ENCODE measurements around the gene TSPAN5.

TSPAN5 gene

GRCh38 chr4:98611677-98612317 lies 46.6 kb downstream of the TSPAN5 start:
- Mint-ChIP-seq H3K4me3 (no peak overlapping the region), H3K27me3 (ENCODE audit: low read depth) (no peaks in the 10 kb centered on the region), H3K4me1 (ENCODE audit: low read depth) (peaks cover 35% of the 10 kb centered on the region), H3K9me3 (no peaks in the 10 kb centered on the region), H3K27ac (no peak overlapping the region), H3K36me3 (ENCODE audit: low read depth) (peaks cover 5% of the 10 kb centered on the region)

DNA sequence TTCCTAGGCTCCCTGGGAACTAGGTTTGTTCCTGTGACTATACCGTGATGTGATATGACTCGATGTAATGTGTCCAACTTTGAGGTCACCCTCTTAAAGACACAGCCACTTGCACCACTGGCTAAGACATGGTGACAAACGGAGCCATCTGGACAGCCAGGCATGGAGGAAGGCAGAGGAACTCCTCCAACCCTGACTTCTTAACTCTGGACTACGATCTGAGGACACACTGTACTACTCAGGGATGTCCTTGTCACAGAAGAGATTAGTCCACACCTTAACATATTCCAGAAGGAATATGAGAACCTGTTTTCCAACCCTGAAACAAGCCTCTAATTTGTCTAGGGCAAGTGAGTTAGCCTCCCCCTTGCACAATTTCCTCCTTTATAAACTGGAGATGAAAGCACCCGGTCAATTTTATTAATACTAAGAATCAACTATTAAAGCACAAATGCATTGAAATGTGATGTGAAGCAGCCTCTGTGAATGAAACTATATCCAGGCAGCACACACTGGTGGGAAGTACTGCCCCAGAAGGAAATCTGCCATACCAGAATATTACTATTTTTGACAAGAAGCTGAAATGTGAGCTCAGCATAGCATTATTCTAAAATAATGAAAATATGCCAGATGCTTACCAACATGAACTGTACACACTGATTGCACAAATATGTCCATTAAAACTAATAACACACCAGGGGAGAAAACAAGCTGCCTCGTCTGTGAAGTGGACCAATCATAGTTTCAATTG lies 47.3 kb downstream of the TSPAN5 start:
- Mint-ChIP-seq H3K4me3 (no peak overlapping the region), H3K4me1 (ENCODE audit: low read depth) (peaks cover 35% of the 10 kb centered on the region), H3K9me3 (no peaks in the 10 kb centered on the region), H3K27me3 (ENCODE audit: low read depth) (no peaks in the 10 kb centered on the region), H3K36me3 (ENCODE audit: low read depth) (peaks cover 4% of the 10 kb centered on the region), H3K27ac (no peak overlapping the region)

GRCh38 chr4:98610431-98610830 lies 48.0 kb downstream of the TSPAN5 start:
- Mint-ChIP-seq H3K27me3 (ENCODE audit: low read depth) (no peaks in the 10 kb centered on the region), H3K4me1 (ENCODE audit: low read depth) (peaks cover 38% of the 10 kb centered on the region), H3K27ac (no peak overlapping the region), H3K36me3 (ENCODE audit: low read depth) (peaks cover 5% of the 10 kb centered on the region), H3K4me3 (no peak overlapping the region), H3K9me3 (no peaks in the 10 kb centered on the region)

DNA sequence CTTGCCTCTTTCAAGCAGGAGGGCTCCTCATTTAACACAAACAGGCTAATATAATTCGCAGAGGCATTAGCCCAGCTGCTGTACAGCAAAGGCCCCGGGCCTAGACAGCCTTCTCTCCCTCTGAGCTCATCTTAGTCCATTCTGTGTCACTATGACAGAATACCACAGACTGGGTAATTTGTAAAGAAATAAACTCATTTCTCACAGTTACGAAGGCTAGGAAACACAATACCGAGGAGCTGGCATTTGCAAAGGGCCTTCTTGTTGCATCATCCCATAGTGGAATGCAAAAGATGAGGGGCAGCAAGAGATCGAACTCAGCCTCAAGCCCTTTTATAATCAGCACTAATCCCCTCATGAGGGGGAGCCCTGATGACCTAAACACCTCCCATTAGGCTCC lies 48.5 kb downstream of the TSPAN5 start:
- Mint-ChIP-seq H3K27me3 (ENCODE audit: low read depth) (no peaks in the 10 kb centered on the region), H3K4me1 (ENCODE audit: low read depth) (peaks cover 36% of the 10 kb centered on the region), H3K27ac (no peak overlapping the region), H3K9me3 (no peaks in the 10 kb centered on the region), H3K36me3 (ENCODE audit: low read depth) (peaks cover 4% of the 10 kb centered on the region), H3K4me3 (no peak overlapping the region)

- peaks cover 44% of the 10 kb centered on the region for H3K4me1 Mint-ChIP-seq (ENCODE audit: low read depth)
- H3K4me3 Mint-ChIP-seq: no peak overlapping the region
- H3K9me3 Mint-ChIP-seq: no peaks in the 10 kb centered on the region
- no peaks in the 10 kb centered on the region for H3K27me3 Mint-ChIP-seq (ENCODE audit: low read depth)
- no peak overlapping the region for H3K27ac Mint-ChIP-seq
- H3K36me3 Mint-ChIP-seq (ENCODE audit: low read depth): peaks cover 8% of the 10 kb centered on the region
These were observed 50.1 kb downstream of the TSPAN5 start for GRCh38 chr4:98608356-98608755.

DNA sequence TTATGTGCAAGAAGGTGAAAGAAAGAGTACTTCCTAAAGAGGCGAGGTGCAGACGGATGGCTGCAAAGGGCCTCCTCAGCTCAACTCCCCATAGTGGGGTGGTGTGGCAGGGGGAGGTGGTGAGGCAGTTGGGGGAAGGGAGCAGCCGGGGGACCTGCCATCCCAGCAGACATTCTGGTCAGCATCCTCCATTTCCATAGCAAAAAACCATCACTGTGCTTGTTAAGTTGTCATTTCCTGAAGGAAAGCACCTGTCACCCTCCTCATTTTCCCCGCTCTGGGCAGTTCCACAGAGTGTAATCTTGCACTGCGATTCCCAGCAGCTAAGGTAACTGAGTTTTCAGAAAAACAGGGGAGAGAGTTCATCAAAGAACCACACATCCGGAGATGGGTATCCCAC lies 51.5 kb downstream of the TSPAN5 start:
- Mint-ChIP-seq H3K27me3 (ENCODE audit: low read depth) (no peaks in the 10 kb centered on the region), H3K4me3 (no peak overlapping the region), H3K9me3 (peaks cover under 1% of the 10 kb centered on the region), H3K36me3 (ENCODE audit: low read depth) (peaks cover 8% of the 10 kb centered on the region), H3K27ac (no peak overlapping the region), H3K4me1 (ENCODE audit: low read depth) (peaks cover 46% of the 10 kb centered on the region)

- H3K36me3 Mint-ChIP-seq (ENCODE audit: low read depth): peaks cover 19% of the 10 kb centered on the region
- H3K27me3 Mint-ChIP-seq (ENCODE audit: low read depth): no peaks in the 10 kb centered on the region
- no peak overlapping the region for H3K4me3 Mint-ChIP-seq
- H3K9me3 Mint-ChIP-seq: peaks cover 14% of the 10 kb centered on the region
- peaks cover 61% of the 10 kb centered on the region for H3K4me1 Mint-ChIP-seq (ENCODE audit: low read depth)
- no peak overlapping the region for H3K27ac Mint-ChIP-seq
These were observed 53.2 kb downstream of the TSPAN5 start for GRCh38 chr4:98605216-98605615.

DNA sequence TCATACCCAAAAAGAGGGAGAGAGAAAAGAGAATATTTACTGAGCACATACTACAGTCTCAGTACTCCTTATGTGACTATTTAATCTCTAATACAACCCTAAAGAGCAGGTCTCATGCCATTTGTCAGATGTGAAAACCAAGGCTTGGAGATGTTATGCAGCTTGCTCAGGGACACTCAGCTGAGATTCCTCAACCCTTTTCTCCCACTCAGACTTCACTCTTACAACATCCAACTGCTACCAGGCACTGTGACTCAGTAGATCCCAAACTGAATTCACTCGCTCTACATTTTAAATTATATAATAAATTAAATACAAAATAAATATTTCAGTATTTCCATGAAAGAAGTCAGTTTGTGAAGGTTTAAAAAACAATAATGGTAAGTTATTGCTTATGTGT lies 53.7 kb downstream of the TSPAN5 start:
- Mint-ChIP-seq H3K4me3 (no peak overlapping the region), H3K27ac (no peak overlapping the region), H3K4me1 (ENCODE audit: low read depth) (peaks cover 61% of the 10 kb centered on the region), H3K9me3 (peaks cover 16% of the 10 kb centered on the region), H3K27me3 (ENCODE audit: low read depth) (no peaks in the 10 kb centered on the region), H3K36me3 (ENCODE audit: low read depth) (peaks cover 23% of the 10 kb centered on the region)

DNA sequence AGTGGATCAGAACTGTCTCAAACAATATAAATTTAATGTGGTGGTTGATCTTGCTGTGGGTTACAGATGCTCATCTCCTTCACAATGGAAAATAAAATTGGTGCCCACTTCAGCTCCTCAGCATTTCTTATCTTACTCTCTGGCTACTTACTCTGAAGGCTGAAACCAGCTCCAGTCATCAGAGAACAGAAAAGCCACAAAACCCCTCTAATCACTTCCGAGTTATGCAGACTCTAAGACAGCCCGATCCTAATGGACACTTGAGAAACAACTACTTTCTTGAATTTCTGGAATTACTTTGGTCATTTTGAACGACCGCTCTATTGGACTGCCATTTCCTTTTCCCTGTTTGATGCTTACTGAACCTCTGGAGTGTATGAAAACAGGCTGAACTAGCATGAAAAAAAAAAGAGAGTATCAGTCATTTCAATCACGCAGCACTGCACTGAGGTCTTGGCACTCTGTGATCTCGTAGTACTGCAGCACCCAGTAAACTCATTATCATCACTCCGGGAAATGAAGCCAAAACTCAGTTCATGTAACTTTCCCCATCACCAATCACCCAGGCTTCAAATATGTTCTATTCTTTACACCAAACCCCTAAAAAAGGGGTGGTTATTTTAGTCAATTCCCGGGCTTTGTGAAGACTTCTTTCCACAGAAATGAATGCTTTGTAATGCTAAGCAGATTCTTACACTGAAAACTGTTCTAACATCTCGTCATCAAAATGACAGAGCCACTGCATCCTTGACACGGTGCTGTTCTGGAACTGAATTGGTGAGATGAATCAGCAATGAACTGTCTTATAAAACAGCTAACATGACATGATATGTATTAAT lies 54.5 kb downstream of the TSPAN5 start:
- H3K27ac Mint-ChIP-seq: no peak overlapping the region
- H3K4me1 Mint-ChIP-seq (ENCODE audit: low read depth): peaks cover 59% of the 10 kb centered on the region
- peaks cover 27% of the 10 kb centered on the region for H3K36me3 Mint-ChIP-seq (ENCODE audit: low read depth)
- no peak overlapping the region for H3K4me3 Mint-ChIP-seq
- H3K27me3 Mint-ChIP-seq (ENCODE audit: low read depth): no peaks in the 10 kb centered on the region
- peaks cover 25% of the 10 kb centered on the region for H3K9me3 Mint-ChIP-seq

DNA sequence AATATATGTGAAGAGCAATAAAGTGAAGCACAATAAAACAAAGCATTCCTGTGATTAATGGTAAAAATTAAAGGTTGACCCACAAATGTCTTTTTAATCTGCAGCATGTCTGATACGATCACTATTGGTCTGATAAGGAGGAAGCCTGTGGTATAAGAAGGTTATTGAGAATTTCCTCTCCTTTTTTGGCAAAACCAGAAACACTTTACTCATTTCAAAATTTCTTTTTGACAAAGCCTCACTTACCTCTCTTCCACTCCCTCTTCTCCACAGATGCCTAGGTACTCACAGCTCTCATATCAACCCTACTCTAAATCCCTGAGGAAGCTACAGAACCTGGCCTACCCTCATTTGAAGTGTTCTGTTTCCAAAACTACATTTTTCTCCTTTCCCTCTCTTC lies 56.1 kb downstream of the TSPAN5 start:
- Mint-ChIP-seq H3K4me3 (peak overlapping the region; percentile 67), H3K9me3 (peaks cover 32% of the 10 kb centered on the region), H3K36me3 (ENCODE audit: low read depth) (peaks cover 31% of the 10 kb centered on the region), H3K27me3 (ENCODE audit: low read depth) (no peaks in the 10 kb centered on the region), H3K4me1 (ENCODE audit: low read depth) (peaks cover 50% of the 10 kb centered on the region), H3K27ac (peak overlapping the region; percentile 78)

DNA sequence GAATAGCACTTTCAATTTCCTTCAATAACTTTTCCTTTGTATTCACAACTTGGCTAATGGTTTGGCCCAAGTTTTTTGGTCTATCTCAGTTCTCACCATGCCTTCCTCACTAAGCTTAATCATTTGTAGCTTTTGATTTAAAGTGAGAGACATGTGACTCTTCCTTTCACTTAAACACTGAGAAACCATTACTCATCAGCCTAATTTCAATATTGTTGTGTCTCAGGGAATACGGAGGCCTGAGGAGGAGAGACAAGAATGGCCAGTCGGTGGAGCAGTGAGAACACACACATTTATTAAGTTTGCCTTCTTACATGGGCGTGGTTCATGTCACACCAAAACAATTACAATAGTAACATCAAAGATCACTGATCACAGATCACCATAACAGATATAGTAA lies 56.7 kb downstream of the TSPAN5 start:
- peaks cover 32% of the 10 kb centered on the region for H3K9me3 Mint-ChIP-seq
- H3K27ac Mint-ChIP-seq: peak overlapping the region; percentile 78
- H3K4me1 Mint-ChIP-seq (ENCODE audit: low read depth): peaks cover 49% of the 10 kb centered on the region
- H3K27me3 Mint-ChIP-seq (ENCODE audit: low read depth): no peaks in the 10 kb centered on the region
- H3K36me3 Mint-ChIP-seq (ENCODE audit: low read depth): peaks cover 31% of the 10 kb centered on the region
- peak overlapping the region; percentile 57 for H3K4me3 Mint-ChIP-seq

GRCh38 chr4:98599617-98600205 lies 58.7 kb downstream of the TSPAN5 start:
- Mint-ChIP-seq H3K4me3 (no peak overlapping the region), H3K36me3 (ENCODE audit: low read depth) (peaks cover 29% of the 10 kb centered on the region), H3K4me1 (ENCODE audit: low read depth) (peaks cover 42% of the 10 kb centered on the region), H3K9me3 (peaks cover 32% of the 10 kb centered on the region), H3K27ac (no peak overlapping the region), H3K27me3 (ENCODE audit: low read depth) (no peaks in the 10 kb centered on the region)

DNA sequence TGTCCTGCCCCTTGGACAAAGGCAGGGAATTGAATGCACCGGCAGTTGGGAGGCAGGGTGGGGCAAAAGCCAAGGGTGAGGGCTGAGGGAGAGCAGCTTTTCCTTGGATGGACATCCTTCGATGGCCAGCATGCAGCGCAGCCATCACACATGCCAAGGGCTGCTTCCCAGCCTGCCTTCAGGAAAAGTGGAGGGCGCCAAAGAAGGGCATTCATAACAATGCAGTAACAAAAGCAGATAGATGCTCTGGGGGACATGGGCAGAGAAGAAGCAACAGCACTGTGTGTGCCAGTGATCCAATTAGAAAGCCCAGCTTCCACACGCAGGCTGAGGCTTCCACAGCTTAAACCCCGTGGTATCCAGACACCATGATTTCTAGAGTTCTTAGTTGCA lies 71.5 kb downstream of the TSPAN5 start:
- H3K27ac Mint-ChIP-seq: no peak overlapping the region
- H3K36me3 Mint-ChIP-seq (ENCODE audit: low read depth): peaks cover 7% of the 10 kb centered on the region
- peaks cover 9% of the 10 kb centered on the region for H3K4me1 Mint-ChIP-seq (ENCODE audit: low read depth)
- peaks cover 5% of the 10 kb centered on the region for H3K9me3 Mint-ChIP-seq
- H3K27me3 Mint-ChIP-seq (ENCODE audit: low read depth): no peaks in the 10 kb centered on the region
- no peak overlapping the region for H3K4me3 Mint-ChIP-seq

DNA sequence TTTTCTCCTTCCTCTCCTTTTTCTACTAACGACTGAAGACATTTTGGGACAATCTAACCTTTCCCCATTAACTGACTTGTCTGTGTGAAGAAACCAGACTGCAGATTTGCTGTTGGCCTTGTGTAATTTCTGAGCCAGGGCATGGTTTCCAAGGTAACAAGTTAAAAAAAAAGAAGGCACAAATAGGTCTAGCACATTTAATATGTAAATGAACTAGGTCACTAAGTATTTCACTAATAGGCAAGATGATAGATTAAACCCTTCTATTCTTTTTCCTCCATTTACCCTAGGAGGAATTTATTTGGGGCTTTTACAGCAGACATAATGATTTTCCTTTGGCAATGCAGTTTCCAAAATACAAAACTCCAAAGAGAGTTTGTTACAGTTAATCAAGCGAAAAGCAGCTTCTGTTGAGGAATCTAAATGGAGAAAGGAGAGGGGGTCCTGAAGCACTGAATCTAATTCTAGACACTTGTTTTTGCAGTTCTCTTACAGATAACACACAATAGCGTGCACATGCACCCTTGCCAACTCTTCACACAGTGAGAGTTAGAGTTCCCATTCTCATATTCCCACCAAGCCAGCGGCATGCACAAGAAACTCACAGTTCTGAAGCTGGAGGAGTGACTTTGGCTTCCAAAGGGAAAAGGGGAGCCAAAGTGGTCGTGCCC lies 72.0 kb downstream of the TSPAN5 start:
- Mint-ChIP-seq H3K36me3 (ENCODE audit: low read depth) (peaks cover 7% of the 10 kb centered on the region), H3K27ac (no peak overlapping the region), H3K4me1 (ENCODE audit: low read depth) (peaks cover 9% of the 10 kb centered on the region)

More for the DNA sequence above, 72.0 kb downstream of the TSPAN5 start:
- H3K9me3 Mint-ChIP-seq: peaks cover 5% of the 10 kb centered on the region
- H3K4me3 Mint-ChIP-seq: no peak overlapping the region
- no peaks in the 10 kb centered on the region for H3K27me3 Mint-ChIP-seq (ENCODE audit: low read depth)
